Erythroblast (primary cell): Measurements from ENCODE around the gene CASP9.

Experiments
- GATA1 ChIP-seq: IDR thresholded peaks from 2 replicates; pipeline ENCODE4 v1.6.1; 2011; ENCODE audit warnings: low read depth, mild to moderate bottlenecking, control low read depth, low read length, moderate library complexity
- POLR2A ChIP-seq: IDR thresholded peaks from 2 replicates; pipeline ENCODE4 v1.6.1; 2011; ENCODE audit warnings: mild to moderate bottlenecking, low read length

- no peak for TF ChIP-seq POLR2A
- TF ChIP-seq GATA1: no peak
Measured at GRCh38 chr1:15550573-15550972, 26.6 kb upstream of the CASP9 start.
